ENCODE results near the gene TSSC4. TPM values are rescaled to one million over a fixed set of nuclear protein-coding genes. Genes with fewer than 3 reads are reported as not detected.

Gene TSSC4
- total and polyA plus RNA-seq, 9 of the 15 experiments (the other 6 are each of a cell fraction or from before 2014, with no cell fraction given), result 0.41 to 54.2 (median 11.0) TPM

DNA sequence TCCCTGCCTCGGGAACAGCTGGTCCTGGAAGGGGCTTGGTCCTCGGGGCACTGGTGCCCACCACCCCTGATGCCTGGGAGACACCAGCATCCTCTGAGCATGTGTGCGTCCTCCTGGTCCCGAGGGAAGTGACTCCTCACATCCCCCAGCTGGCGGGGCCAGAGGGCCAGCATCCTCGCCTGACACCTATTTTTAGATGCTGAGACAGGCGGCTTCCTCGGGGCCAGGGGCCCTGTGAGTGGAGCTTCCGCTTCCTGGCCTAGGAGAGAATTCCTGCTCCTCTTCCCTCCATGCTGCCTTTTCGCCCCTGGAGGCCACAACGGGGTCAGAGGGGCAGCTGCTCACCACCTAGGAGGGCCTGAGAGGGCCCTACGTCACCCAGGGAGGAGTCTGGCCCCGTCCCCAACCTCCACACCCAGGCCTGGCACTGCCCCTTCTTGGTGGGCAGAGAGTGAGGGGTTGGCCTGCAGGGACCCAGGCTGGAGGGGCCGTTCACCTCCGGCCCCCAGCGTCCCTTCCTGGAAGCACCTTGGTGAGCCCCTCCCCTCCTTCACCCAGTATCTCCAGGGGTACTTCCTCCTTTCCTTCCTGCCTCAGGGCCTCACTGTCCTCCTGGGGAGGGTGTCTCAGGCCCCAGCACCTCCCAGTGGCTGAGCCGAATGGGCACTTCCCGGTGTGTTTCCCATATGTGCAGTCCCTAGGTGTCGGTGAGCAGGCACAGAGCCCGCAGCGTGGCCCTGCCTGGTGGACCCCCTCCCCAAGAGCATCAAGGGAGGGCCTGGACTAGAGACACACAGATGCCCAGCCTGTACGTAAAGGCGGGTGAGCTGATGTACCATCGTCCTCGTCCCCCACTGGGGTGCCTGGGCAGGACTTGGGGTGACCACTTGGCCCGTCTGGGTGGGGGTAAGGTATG lies 17.4 kb upstream of the TSSC4 start:
- Histone ChIP-seq H3K4me1 (replicated peaks in 1 of 2; ENCODE audit: control insufficient read depth in 2 of 2, insufficient read depth in 2 of 2, low read length in 2 of 2) (peaks cover 16 to 88% of the 10 kb centered on the region in 2 experiments; a peak in 4 of 5 replicates), H3K9me3 (replicated peaks; ENCODE audit: control insufficient read depth, insufficient read depth, low read depth, low read length) (no peaks in the 10 kb centered on the region), H3K36me3 (ENCODE audit: control insufficient read depth, insufficient read depth, low read length) (peaks cover 49% of the 10 kb centered on the region; the same call in 2 of the 3 replicates), H3K4me2 (ENCODE audit: insufficient read depth, low read length) (no peak overlapping the region), H3K27me3 (ENCODE audit: control insufficient read depth in 2 of 2, insufficient read depth in 2 of 2, low read length in 2 of 2) (no peaks in the 10 kb centered on the region), H4K20me1 (replicated peaks; ENCODE audit: control insufficient read depth, insufficient read depth, low read length) (peaks cover 63% of the 10 kb centered on the region), H3K4me3 (no peak overlapping the region), H3K9me1 (ENCODE audit: control insufficient read depth, insufficient read depth, low read length) (peaks cover 27% of the 10 kb centered on the region), H3K9ac (ENCODE audit: insufficient read depth in 1 of 2, low read depth in 2 of 2, low read length in 2 of 2) (0 out of 4 replicates have a peak overlapping the region, but pooled peaks of 1 of the 2 experiments have one; percentile 28), H2AFZ (ENCODE audit: low read depth, low read length) (no peak overlapping the region), H3K27ac (ENCODE audit: extremely low read depth, low read depth, low read length) (no peak overlapping the region), H3K79me2 (ENCODE audit: control insufficient read depth, insufficient read depth, low read length) (peaks cover 89% of the 10 kb centered on the region)
- ATAC-seq, result peak; percentile 40
- in situ Hi-C loops (cut with MboI) (no loop called here), intact Hi-C loops (cut with micrococcal nuclease) (no loop called here)
- no peak for FAIRE-seq
- ChIA-PET POLR2A (interaction anchor here (0.5 to 1.1 kb wide), 6 partner anchors 11 to 822 kb away, joined by 3 to 4 read pairs (median 3); no protein-coding TSS in a partner anchor), CTCF (ENCODE audit: low intra/inter-chr PET ratio) (no interaction called here)
- BruUV-seq (replicated peaks), result no TSS peak
- no peak for DNase-seq (ENCODE audit: extremely low read depth in 1 of 4, low spot score in 3 of 4)
- 55% methylated on average over 19 of the region's 26 CpGs for WGBS (ENCODE audit: insufficient coverage, low coverage, missing lambda C conversion rate)
- no peak for TF ChIP-seq ZNF274 (IDR thresholded peaks at IDR 0.05; ENCODE audit: borderline replicate concordance, low read depth, low read length)
- no peak for TF ChIP-seq SNRNP70 (optimal IDR thresholded peaks at IDR 0.05; ENCODE audit: low read depth, low read length)
- no peak for TF ChIP-seq BRF1 (IDR thresholded peaks at IDR 0.05; ENCODE audit: borderline replicate concordance, extremely low read depth, insufficient read length)
- no peak for TF ChIP-seq BRCA1 (IDR thresholded peaks at IDR 0.05)
- TF ChIP-seq BRCA1 (CRISPR knock-in tag; IDR thresholded peaks at IDR 0.05), result no peak
- peak; percentile 55; the same call in 1 of the 2 replicates for TF ChIP-seq MEF2A (IDR thresholded peaks at IDR 0.05; ENCODE audit: control insufficient read depth, low read depth, low read length)
- TF ChIP-seq PRPF4 (IDR thresholded peaks at IDR 0.05; ENCODE audit: insufficient read depth, low read depth, low read length, poor library complexity, severe bottlenecking), result no peak
- TF ChIP-seq BCOR (IDR thresholded peaks at IDR 0.05), result no peak
- TF ChIP-seq GTF2E2 (tag; IDR thresholded peaks at IDR 0.05), result no peak
- no peak for TF ChIP-seq SAFB (IDR thresholded peaks at IDR 0.05; ENCODE audit: borderline replicate concordance, low read depth, low read length)
- no peak for TF ChIP-seq WHSC1 (IDR thresholded peaks at IDR 0.05; ENCODE audit: low read length)
- peak; percentile 29; the same call in 1 of the 2 replicates for TF ChIP-seq RBFOX2 (IDR thresholded peaks at IDR 0.05; ENCODE audit: low read depth, low read length)
- TF ChIP-seq, protein P1, sequence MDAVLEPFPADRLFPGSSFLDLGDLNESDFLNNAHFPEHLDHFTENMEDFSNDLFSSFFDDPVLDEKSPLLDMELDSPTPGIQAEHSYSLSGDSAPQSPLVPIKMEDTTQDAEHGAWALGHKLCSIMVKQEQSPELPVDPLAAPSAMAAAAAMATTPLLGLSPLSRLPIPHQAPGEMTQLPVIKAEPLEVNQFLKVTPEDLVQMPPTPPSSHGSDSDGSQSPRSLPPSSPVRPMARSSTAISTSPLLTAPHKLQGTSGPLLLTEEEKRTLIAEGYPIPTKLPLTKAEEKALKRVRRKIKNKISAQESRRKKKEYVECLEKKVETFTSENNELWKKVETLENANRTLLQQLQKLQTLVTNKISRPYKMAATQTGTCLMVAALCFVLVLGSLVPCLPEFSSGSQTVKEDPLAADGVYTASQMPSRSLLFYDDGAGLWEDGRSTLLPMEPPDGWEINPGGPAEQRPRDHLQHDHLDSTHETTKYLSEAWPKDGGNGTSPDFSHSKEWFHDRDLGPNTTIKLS (IDR thresholded peaks at IDR 0.05; ENCODE audit: borderline replicate concordance, low read depth), result no peak
- no peak for TF ChIP-seq DNMT1 (IDR thresholded peaks at IDR 0.05)
- TF ChIP-seq HDAC8 (tag; IDR thresholded peaks at IDR 0.05), result no peak
- no peak for TF ChIP-seq ILK (tag; IDR thresholded peaks at IDR 0.05; ENCODE audit: borderline replicate concordance, low read depth)
- no peak for TF ChIP-seq BACH1 (tag; IDR thresholded peaks at IDR 0.05)
- TF ChIP-seq ZNF644 (tag; IDR thresholded peaks at IDR 0.05; ENCODE audit: low read depth), result no peak
- TF ChIP-seq NR2C1 (IDR thresholded peaks at IDR 0.05), result no peak
- no peak for TF ChIP-seq NR2C1 (tag; IDR thresholded peaks at IDR 0.05)
- TF ChIP-seq POLR2G (IDR thresholded peaks at IDR 0.05; ENCODE audit: low read depth, low read length), result 0 out of 2 replicates have a peak, but pooled peaks have one; percentile 16
- no peak for TF ChIP-seq FOSL1 (tag; conservative IDR thresholded peaks at IDR 0.05)
- no peak for TF ChIP-seq DMBX1 (CRISPR knock-in tag; IDR thresholded peaks at IDR 0.05; ENCODE audit: borderline replicate concordance)

All from K562 (cell line).